NT2/D1 (cell line): Measurements from ENCODE around the gene PLCB4.

Experiments
- SUZ12 ChIP-seq: IDR thresholded peaks from 2 replicates; pipeline ENCODE4 v1.6.1; 2011; ENCODE audit not compliant: insufficient read length, insufficient read depth; ENCODE audit errors: extremely low read depth
- YY1 ChIP-seq: IDR thresholded peaks from 2 replicates; pipeline ENCODE4 v1.6.1; 2011; ENCODE audit not compliant: insufficient read length, insufficient read depth
- ZNF274 ChIP-seq: IDR thresholded peaks from 2 replicates; pipeline ENCODE4 v1.6.1; 2011; ENCODE audit warnings: mild to moderate bottlenecking, low read depth, low read length

- no peak for TF ChIP-seq ZNF274
- TF ChIP-seq YY1 = no peak
- TF ChIP-seq SUZ12 = no peak
Observed at GRCh38 chr20:9103955-9104354, 35.1 kb downstream of the PLCB4 start.
